Measurements from ENCODE around the gene PBX3.

The PBX3 gene

GRCh38 chr9:125747053-125747764 lies at the start of gene PBX3:
Gene PBX3, plus strand, starts transcription at chr9:125747373.
- no peak for TF ChIP-seq CTCF (IDR thresholded peaks at IDR 0.05)
- peaks cover 70% of the 10 kb centered on the region for H3K4me1 Mint-ChIP-seq
- H3K4me3 Mint-ChIP-seq: peak within 1 kb of the TSS; percentile 89
- no peaks in the 10 kb centered on the region for H3K9me3 Mint-ChIP-seq
- DNase-seq: peak; percentile 69
- peaks cover 57% of the 10 kb centered on the region for H3K27me3 Mint-ChIP-seq (ENCODE audit: low read depth, poor library complexity)
- peak within 1 kb of the TSS; percentile 75 for H3K27ac Mint-ChIP-seq
- H3K36me3 Mint-ChIP-seq (ENCODE audit: low read depth): no peaks in the 10 kb centered on the region

- Mint-ChIP-seq H3K27me3 (ENCODE audit: low read depth, poor library complexity) (no peaks in the 10 kb centered on the region), H3K4me3 (no peak overlapping the region), H3K27ac (no peak overlapping the region), H3K36me3 (ENCODE audit: low read depth) (peaks cover 12% of the 10 kb centered on the region), H3K4me1 (peaks cover 2% of the 10 kb centered on the region), H3K9me3 (no peaks in the 10 kb centered on the region)
- TF ChIP-seq CTCF (IDR thresholded peaks at IDR 0.05): no peak
- no peak for DNase-seq
Observed at GRCh38 chr9:125699870-125700269, 47.3 kb upstream of the PBX3 start.

DNA sequence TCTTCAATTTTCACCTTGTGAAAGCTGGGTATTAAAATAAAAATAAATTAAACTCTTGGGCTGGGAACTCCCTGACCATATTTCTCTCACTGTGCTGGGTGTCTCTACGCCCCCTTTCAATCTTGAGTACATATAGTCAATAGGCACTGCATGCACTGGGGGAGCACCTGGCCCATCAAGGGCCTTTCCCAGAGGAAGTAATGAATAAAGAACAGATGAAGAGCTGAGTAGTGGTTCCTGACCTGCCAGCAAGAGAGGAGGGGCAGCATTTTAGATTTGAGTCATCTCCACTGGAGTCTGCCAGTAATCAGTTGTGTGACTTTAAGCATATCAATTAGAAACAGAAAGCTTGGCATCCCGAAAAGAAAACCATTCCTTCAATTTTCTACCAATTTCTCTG lies 46.4 kb upstream of the PBX3 start:
- Mint-ChIP-seq H3K9me3 (no peaks in the 10 kb centered on the region), H3K4me3 (no peak overlapping the region), H3K27me3 (ENCODE audit: low read depth, poor library complexity) (no peaks in the 10 kb centered on the region), H3K36me3 (ENCODE audit: low read depth) (peaks cover 12% of the 10 kb centered on the region), H3K27ac (no peak overlapping the region), H3K4me1 (peaks cover 11% of the 10 kb centered on the region)
- DNase-seq: no peak
- no peak for TF ChIP-seq CTCF (IDR thresholded peaks at IDR 0.05)

GRCh38 chr9:125701351-125701750 lies 45.8 kb upstream of the PBX3 start:
- Mint-ChIP-seq H3K9me3 (no peaks in the 10 kb centered on the region), H3K27ac (no peak overlapping the region), H3K4me3 (no peak overlapping the region), H3K4me1 (peaks cover 17% of the 10 kb centered on the region), H3K36me3 (ENCODE audit: low read depth) (peaks cover 12% of the 10 kb centered on the region), H3K27me3 (ENCODE audit: low read depth, poor library complexity) (no peaks in the 10 kb centered on the region)
- no peak for DNase-seq
- no peak for TF ChIP-seq CTCF (IDR thresholded peaks at IDR 0.05)

DNA sequence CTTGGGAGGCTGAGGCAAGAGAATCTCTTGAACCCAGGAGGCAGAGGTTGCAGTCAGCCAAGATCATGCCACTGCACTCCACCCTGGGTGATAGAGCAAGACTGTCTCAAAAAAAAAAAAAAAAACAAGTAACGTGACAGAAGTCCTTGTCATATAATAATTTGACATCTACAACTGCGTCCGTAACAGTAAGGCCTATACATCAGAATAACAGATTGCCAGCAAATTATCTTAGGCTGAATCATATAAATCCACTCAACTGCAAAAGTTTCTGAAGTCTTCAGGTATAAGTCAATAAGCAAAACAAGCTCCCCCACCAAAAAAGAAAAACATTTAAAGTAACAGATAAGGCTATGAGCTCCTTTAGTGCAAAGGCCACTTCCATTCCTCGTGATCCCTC lies 43.5 kb upstream of the PBX3 start:
- TF ChIP-seq CTCF (IDR thresholded peaks at IDR 0.05): no peak
- no peak for DNase-seq
- Mint-ChIP-seq H3K27ac (no peak overlapping the region), H3K4me3 (no peak overlapping the region), H3K27me3 (ENCODE audit: low read depth, poor library complexity) (no peaks in the 10 kb centered on the region), H3K4me1 (peaks cover 19% of the 10 kb centered on the region), H3K9me3 (no peaks in the 10 kb centered on the region), H3K36me3 (ENCODE audit: low read depth) (no peaks in the 10 kb centered on the region)

GRCh38 chr9:125705893-125706292 lies 41.3 kb upstream of the PBX3 start:
- peak overlapping the region; percentile 83 for H3K4me3 Mint-ChIP-seq
- no peak for DNase-seq
- no peaks in the 10 kb centered on the region for H3K36me3 Mint-ChIP-seq (ENCODE audit: low read depth)
- peaks cover 3% of the 10 kb centered on the region for H3K27me3 Mint-ChIP-seq (ENCODE audit: low read depth, poor library complexity)
- peaks cover 19% of the 10 kb centered on the region for H3K4me1 Mint-ChIP-seq
- H3K27ac Mint-ChIP-seq: no peak overlapping the region
- H3K9me3 Mint-ChIP-seq: peaks cover 3% of the 10 kb centered on the region
- TF ChIP-seq CTCF (IDR thresholded peaks at IDR 0.05): no peak

Data from nephron progenitor cell (in vitro differentiated cells).